ENCODE results near the gene CTIF. TPM values are rescaled to one million over a fixed set of nuclear protein-coding genes. Genes with fewer than 3 reads are reported as not detected.
"Not testable (repeated sequence)": the region's sequence is repeated elsewhere in the genome, so short reads cannot be mapped to it uniquely, and the experiment has no call there.

CTIF gene
- total RNA-seq, 5 donors from 2014 or later (not counting 1 experiment from before 2014, with no cell fraction given), result 3.2 to 6.7 (median 4.7) TPM

GRCh38 chr18:48643262-48643661 is 104.4 kb downstream of the CTIF start:
- no peaks in the 10 kb centered on the region for H3K4me1 ChIP-seq (ENCODE audit: control insufficient read depth in 1 of 2, extremely low read depth in 1 of 2, insufficient read depth in 2 of 2, low read length in 2 of 2)
- Mint-ChIP-seq H3K36me3 (no peaks in the 10 kb centered on the region), H3K4me1 (no peaks in the 10 kb centered on the region), H3K4me3 (no peak overlapping the region), H3K9me3 (peaks cover 0 to 6% (median 5%) of the 10 kb centered on the region in 3 donors), H3K27ac (no peak overlapping the region), H3K27me3 (peaks cover 0 to 1% of the 10 kb centered on the region in 2 donors)
- WGBS (ENCODE audit: insufficient coverage), result no CpG with 5 or more reads among the region's 1 CpG
- POLR2A ChIA-PET, result no interaction called here
- H3K4me3 ChIP-seq (ENCODE audit: control insufficient read depth in 1 of 2, extremely low read depth in 1 of 2, low read length in 1 of 2), result no peak overlapping the region
- DNase-seq, result no peak
- CTCF ChIA-PET, result no interaction called here
- H3K36me3 ChIP-seq (ENCODE audit: control insufficient read depth in 2 of 2, extremely low read depth in 1 of 2, insufficient read depth in 1 of 2, low read length in 1 of 2), result no peaks in the 10 kb centered on the region
- ATAC-seq (replicated peaks in 1 of 4), result no peak
- no peaks in the 10 kb centered on the region for H3K9me3 ChIP-seq
- no peak overlapping the region for H3K27ac ChIP-seq (ENCODE audit: low read length)
- peaks cover 0 to 21% of the 10 kb centered on the region in 2 experiments for H3K27me3 ChIP-seq (replicated peaks in 1 of 2; ENCODE audit: control insufficient read depth in 2 of 2, extremely low read depth in 1 of 2, insufficient read depth in 2 of 2, low read length in 1 of 2)

DNA sequence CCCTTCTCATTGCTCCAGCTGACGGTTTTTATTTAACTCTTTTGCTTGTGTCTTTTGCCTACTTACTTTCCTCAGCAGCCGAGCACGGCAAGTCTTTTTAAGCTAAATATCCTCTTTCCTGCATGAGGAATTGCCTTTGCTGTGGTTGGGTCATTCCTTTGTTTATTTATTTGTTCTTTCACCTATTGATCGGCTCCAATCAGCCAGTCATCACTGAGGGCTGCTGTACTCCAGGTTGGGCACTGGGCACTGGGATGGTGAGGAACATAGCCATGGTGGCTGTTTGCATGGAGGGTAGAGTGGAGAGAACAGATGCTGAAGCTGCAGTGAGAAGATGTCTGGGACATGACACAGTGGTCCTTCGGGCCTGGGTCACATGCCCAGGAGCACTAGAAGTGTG is 105.2 kb downstream of the CTIF start:
- Histone ChIP-seq H3K27me3 (replicated peaks in 1 of 2; ENCODE audit: control insufficient read depth in 2 of 2, extremely low read depth in 1 of 2, insufficient read depth in 2 of 2, low read length in 1 of 2) (peaks cover 0 to 21% of the 10 kb centered on the region in 2 experiments), H3K4me1 (ENCODE audit: control insufficient read depth in 1 of 2, extremely low read depth in 1 of 2, insufficient read depth in 2 of 2, low read length in 2 of 2) (no peaks in the 10 kb centered on the region), H3K27ac (ENCODE audit: low read length) (no peak overlapping the region), H3K9me3 (no peaks in the 10 kb centered on the region), H3K4me3 (ENCODE audit: control insufficient read depth in 1 of 2, extremely low read depth in 1 of 2, low read length in 1 of 2) (no peak overlapping the region), H3K36me3 (ENCODE audit: control insufficient read depth in 2 of 2, extremely low read depth in 1 of 2, insufficient read depth in 1 of 2, low read length in 1 of 2) (no peaks in the 10 kb centered on the region)
- POLR2A ChIA-PET, result no interaction called here
- H3K9me3 Mint-ChIP-seq, result peaks cover 0 to 6% (median 5%) of the 10 kb centered on the region in 3 donors
- 75% methylated on average over 1 of the region's 5 CpGs for WGBS (ENCODE audit: insufficient coverage)
- H3K4me3 Mint-ChIP-seq, result no peak overlapping the region
- ATAC-seq (replicated peaks in 1 of 4) (no peak), DNase-seq (no peak)
- H3K36me3 Mint-ChIP-seq, result no peaks in the 10 kb centered on the region
- no peak overlapping the region for H3K27ac Mint-ChIP-seq
- no peaks in the 10 kb centered on the region for H3K4me1 Mint-ChIP-seq
- H3K27me3 Mint-ChIP-seq, result peaks cover 0 to 1% of the 10 kb centered on the region in 2 donors
- CTCF ChIA-PET, result no interaction called here

- Mint-ChIP-seq H3K27ac (no peak overlapping the region), H3K4me3 (no peak overlapping the region)
- ATAC-seq (replicated peaks in 1 of 4), result no peak
Observed at GRCh38 chr18:48645427-48646002, 106.7 kb downstream of the CTIF start.

GRCh38 chr18:48646976-48647375 is 108.1 kb downstream of the CTIF start:
- no CpG with 5 or more reads among the region's 2 CpGs for WGBS (ENCODE audit: insufficient coverage)
- peaks cover 0 to 6% (median 5%) of the 10 kb centered on the region in 3 donors for H3K9me3 Mint-ChIP-seq
- H3K4me1 Mint-ChIP-seq, result no peaks in the 10 kb centered on the region
- Histone ChIP-seq H3K4me3 (ENCODE audit: control insufficient read depth in 1 of 2, extremely low read depth in 1 of 2, low read length in 1 of 2) (no peak overlapping the region), H3K36me3 (ENCODE audit: control insufficient read depth in 2 of 2, extremely low read depth in 1 of 2, insufficient read depth in 1 of 2, low read length in 1 of 2) (no peaks in the 10 kb centered on the region), H3K27me3 (replicated peaks in 1 of 2; ENCODE audit: control insufficient read depth in 2 of 2, extremely low read depth in 1 of 2, insufficient read depth in 2 of 2, low read length in 1 of 2) (peaks cover 0 to 21% of the 10 kb centered on the region in 2 experiments), H3K9me3 (no peaks in the 10 kb centered on the region), H3K4me1 (ENCODE audit: control insufficient read depth in 1 of 2, extremely low read depth in 1 of 2, insufficient read depth in 2 of 2, low read length in 2 of 2) (no peaks in the 10 kb centered on the region), H3K27ac (ENCODE audit: low read length) (no peak overlapping the region)
- H3K27me3 Mint-ChIP-seq, result peaks cover 0 to 1% of the 10 kb centered on the region in 2 donors
- POLR2A ChIA-PET, result no interaction called here
- DNase-seq (no peak), ATAC-seq (replicated peaks in 1 of 4) (no peak)
- no peak overlapping the region for H3K27ac Mint-ChIP-seq
- CTCF ChIA-PET, result no interaction called here
- no peaks in the 10 kb centered on the region for H3K36me3 Mint-ChIP-seq
- H3K4me3 Mint-ChIP-seq, result no peak overlapping the region

More at GRCh38 chr18:48645427-48646002, 106.7 kb downstream of the CTIF start:
- Histone ChIP-seq H3K27ac (ENCODE audit: low read length) (no peak overlapping the region), H3K4me1 (ENCODE audit: control insufficient read depth in 1 of 2, extremely low read depth in 1 of 2, insufficient read depth in 2 of 2, low read length in 2 of 2) (no peaks in the 10 kb centered on the region), H3K36me3 (ENCODE audit: control insufficient read depth in 2 of 2, extremely low read depth in 1 of 2, insufficient read depth in 1 of 2, low read length in 1 of 2) (no peaks in the 10 kb centered on the region), H3K4me3 (ENCODE audit: control insufficient read depth in 1 of 2, extremely low read depth in 1 of 2, low read length in 1 of 2) (no peak overlapping the region), H3K9me3 (no peaks in the 10 kb centered on the region), H3K27me3 (replicated peaks in 1 of 2; ENCODE audit: control insufficient read depth in 2 of 2, extremely low read depth in 1 of 2, insufficient read depth in 2 of 2, low read length in 1 of 2) (peaks cover 0 to 21% of the 10 kb centered on the region in 2 experiments)
- Mint-ChIP-seq H3K27me3 (peaks cover 0 to 1% of the 10 kb centered on the region in 2 donors), H3K4me1 (no peaks in the 10 kb centered on the region), H3K36me3 (no peaks in the 10 kb centered on the region), H3K9me3 (peaks cover 0 to 6% (median 5%) of the 10 kb centered on the region in 3 donors)
- WGBS (ENCODE audit: insufficient coverage), result 96% methylated on average over 6 of the region's 10 CpGs
- no peak for DNase-seq
- ChIA-PET CTCF (no interaction called here), POLR2A (no interaction called here)

GRCh38 chr18:48649231-48649630 is 110.4 kb downstream of the CTIF start:
- H3K9me3 Mint-ChIP-seq, result no peaks in the 10 kb centered on the region
- no peaks in the 10 kb centered on the region for H3K36me3 Mint-ChIP-seq
- H3K9me3 ChIP-seq, result no peaks in the 10 kb centered on the region
- H3K4me3 Mint-ChIP-seq, result no peak overlapping the region
- no peaks in the 10 kb centered on the region for H3K4me1 Mint-ChIP-seq
- no peak overlapping the region for H3K27ac Mint-ChIP-seq
- ChIA-PET POLR2A (no interaction called here), CTCF (no interaction called here)
- ATAC-seq (replicated peaks in 1 of 4), result no peak
- H3K36me3 ChIP-seq (ENCODE audit: control insufficient read depth in 2 of 2, extremely low read depth in 1 of 2, insufficient read depth in 1 of 2, low read length in 1 of 2), result no peaks in the 10 kb centered on the region
- no peak overlapping the region for H3K4me3 ChIP-seq (ENCODE audit: control insufficient read depth in 1 of 2, extremely low read depth in 1 of 2, low read length in 1 of 2)
- no peaks in the 10 kb centered on the region for H3K27me3 Mint-ChIP-seq
- H3K27me3 ChIP-seq (replicated peaks in 1 of 2; ENCODE audit: control insufficient read depth in 2 of 2, extremely low read depth in 1 of 2, insufficient read depth in 2 of 2, low read length in 1 of 2), result peaks cover 0 to 19% of the 10 kb centered on the region in 2 experiments
- 85% methylated on average over 7 of the region's 7 CpGs for WGBS (ENCODE audit: insufficient coverage)
- no peaks in the 10 kb centered on the region for H3K4me1 ChIP-seq (ENCODE audit: control insufficient read depth in 1 of 2, extremely low read depth in 1 of 2, insufficient read depth in 2 of 2, low read length in 2 of 2)
- H3K27ac ChIP-seq (ENCODE audit: low read length), result no peak overlapping the region
- no peak for DNase-seq

GRCh38 chr18:48654591-48654990 is 115.8 kb downstream of the CTIF start:
- ATAC-seq (replicated peaks in 1 of 4); H3K4me3 Mint-ChIP-seq; CTCF ChIA-PET: not testable (repeated sequence)

More at GRCh38 chr18:48654591-48654990, 115.8 kb downstream of the CTIF start:
- DNase-seq; H3K9me3 ChIP-seq; H3K4me1 Mint-ChIP-seq; H3K36me3 ChIP-seq (ENCODE audit: control insufficient read depth in 2 of 2, extremely low read depth in 1 of 2, insufficient read depth in 1 of 2, low read length in 1 of 2); H3K27me3 Mint-ChIP-seq; H3K4me1 ChIP-seq (ENCODE audit: control insufficient read depth in 1 of 2, extremely low read depth in 1 of 2, insufficient read depth in 2 of 2, low read length in 2 of 2); H3K9me3 Mint-ChIP-seq; H3K36me3 Mint-ChIP-seq; H3K27ac Mint-ChIP-seq; H3K27ac ChIP-seq (ENCODE audit: low read length); H3K27me3 ChIP-seq (replicated peaks in 1 of 2; ENCODE audit: control insufficient read depth in 2 of 2, extremely low read depth in 1 of 2, insufficient read depth in 2 of 2, low read length in 1 of 2); H3K4me3 ChIP-seq (ENCODE audit: control insufficient read depth in 1 of 2, extremely low read depth in 1 of 2, low read length in 1 of 2): not testable (repeated sequence)
- POLR2A ChIA-PET, result interaction anchor here in 1 of 2 donors (0.7 kb wide), 1 partner anchor 1592 kb away, joined by 4 read pairs; no protein-coding TSS in a partner anchor
- no CpG with 5 or more reads among the region's 4 CpGs for WGBS (ENCODE audit: insufficient coverage)

All from T-cell (primary cell).